Mesothelial cell of epicardium (in vitro differentiated cells): ENCODE measurements around the gene NOX3. TPM values are rescaled to one million over a fixed set of nuclear protein-coding genes. Genes with fewer than 3 reads are reported as not detected.

Source experiments
- DNase-seq, 2 experiments: peaks; one replicate each; pipeline ENCODE4 v3.0.0; 2021; ENCODE audit warnings: low spot score in 2 of 2; ENCODE audit not compliant: unreplicated experiment in 2 of 2
- H3K27ac Mint-ChIP-seq: 2 replicates; pipeline ENCODE4 v1.8.0; 2021; ENCODE audit warnings: mixed read lengths
- H3K27me3 Mint-ChIP-seq: 2 replicates; pipeline ENCODE4 v1.8.0; 2021; ENCODE audit warnings: low read depth, mixed read lengths
- H3K36me3 Mint-ChIP-seq: 2 replicates; pipeline ENCODE4 v1.8.0; 2021; ENCODE audit warnings: mixed read lengths
- H3K4me1 Mint-ChIP-seq: 2 replicates; pipeline ENCODE4 v1.8.0; 2021; ENCODE audit warnings: mixed read lengths
- H3K4me3 Mint-ChIP-seq: 2 replicates; pipeline ENCODE4 v1.8.0; 2021; ENCODE audit warnings: mild to moderate bottlenecking, moderate library complexity, mixed read lengths
- H3K9me3 Mint-ChIP-seq: 2 replicates; pipeline ENCODE4 v1.8.0; 2021; ENCODE audit warnings: mixed read lengths
- CTCF ChIP-seq: fragments of 200-600 bp; sonication (generic); IDR thresholded peaks from one replicate; pipeline ENCODE4 v1.5.0; 2021; ENCODE audit warnings: antibody characterized with exemption; ENCODE audit not compliant: unreplicated experiment
- total RNA-seq: library from RNA; stranded (reverse); gene quantifications from 3 replicates; pipeline ENCODE4 v1.2.1, GENCODE V29; 2021

Gene NOX3
- total RNA-seq = not detected in 3 replicates

GRCh38 chr6:155455766-155456165 lies at the start of gene NOX3:
Gene NOX3 (minus strand): TSS chr6:155455839. CDS start chr6:155455800, 39 bp downstream.
- Mint-ChIP-seq H3K27ac (no peak within 1 kb of the TSS), H3K9me3 (no peaks in the 10 kb centered on the region), H3K36me3 (no peaks in the 10 kb centered on the region), H3K4me3 (no peak within 1 kb of the TSS), H3K27me3 (peaks cover 15% of the 10 kb centered on the region), H3K4me1 (no peaks in the 10 kb centered on the region)
- no peak for TF ChIP-seq CTCF
- DNase-seq = no peak

- peaks cover 19% of the 10 kb centered on the region for H3K4me1 Mint-ChIP-seq
- peak overlapping the region; percentile 74 for H3K27ac Mint-ChIP-seq
- H3K27me3 Mint-ChIP-seq = peaks cover 11% of the 10 kb centered on the region
- no peak for TF ChIP-seq CTCF
- H3K36me3 Mint-ChIP-seq = no peaks in the 10 kb centered on the region
- no peak for DNase-seq
- H3K4me3 Mint-ChIP-seq = no peak overlapping the region
- peaks cover 4% of the 10 kb centered on the region for H3K9me3 Mint-ChIP-seq
Measured at GRCh38 chr6:155504848-155505607, 49.4 kb upstream of the NOX3 start.

- peaks cover 4% of the 10 kb centered on the region for H3K9me3 Mint-ChIP-seq
- no peaks in the 10 kb centered on the region for H3K36me3 Mint-ChIP-seq
- no peak overlapping the region for H3K27ac Mint-ChIP-seq
- no peak for TF ChIP-seq CTCF
- H3K4me1 Mint-ChIP-seq = peaks cover 19% of the 10 kb centered on the region
- no peak overlapping the region for H3K4me3 Mint-ChIP-seq
- no peak for DNase-seq
- peaks cover 6% of the 10 kb centered on the region for H3K27me3 Mint-ChIP-seq
Measured at GRCh38 chr6:155502393-155502792, 46.8 kb upstream of the NOX3 start.

- DNase-seq = no peak
- TF ChIP-seq CTCF = no peak
- Mint-ChIP-seq H3K4me3 (no peak overlapping the region), H3K9me3 (peaks cover 4% of the 10 kb centered on the region), H3K27me3 (peaks cover 6% of the 10 kb centered on the region), H3K36me3 (no peaks in the 10 kb centered on the region), H3K4me1 (peaks cover 4% of the 10 kb centered on the region), H3K27ac (no peak overlapping the region)
Measured at GRCh38 chr6:155499574-155499973, 43.9 kb upstream of the NOX3 start.

- H3K9me3 Mint-ChIP-seq = peaks cover 4% of the 10 kb centered on the region
- no peak for TF ChIP-seq CTCF
- H3K27ac Mint-ChIP-seq = no peak overlapping the region
- H3K4me1 Mint-ChIP-seq = peaks cover 10% of the 10 kb centered on the region
- H3K27me3 Mint-ChIP-seq = peaks cover 6% of the 10 kb centered on the region
- H3K36me3 Mint-ChIP-seq = no peaks in the 10 kb centered on the region
- no peak for DNase-seq
- H3K4me3 Mint-ChIP-seq = no peak overlapping the region
Measured at GRCh38 chr6:155498370-155498769, 42.7 kb upstream of the NOX3 start.
